SK-N-SH treated with all-trans-retinoic acid at 6 μM for 48 hours (cell line): ENCODE results near the gene L3MBTL1.

ENCODE experiments used
- ARNTL ChIP-seq: fragments of 450-650 bp; formaldehyde crosslinking; IDR thresholded peaks from 2 replicates; pipeline ENCODE4 v1.5.0; 2020; ENCODE audit warnings: low read depth, mild to moderate bottlenecking, moderate library complexity, borderline replicate concordance
- BACH2 ChIP-seq: fragments of 250-450 bp; sonication (Bioruptor Pico); IDR thresholded peaks from 2 replicates; pipeline ENCODE4 v1.9.0; 2021; ENCODE audit warnings: mild to moderate bottlenecking, borderline replicate concordance
- CREB5 ChIP-seq: fragments of 250-450 bp; sonication (Bioruptor Pico); IDR thresholded peaks from 2 replicates; pipeline ENCODE4 v1.5.1; 2020; ENCODE audit warnings: low read depth, mild to moderate bottlenecking, moderate library complexity
- ISL1 ChIP-seq: fragments of 250-450 bp; sonication (Bioruptor Pico); IDR thresholded peaks from 2 replicates; pipeline ENCODE4 v2.1.2; 2022; ENCODE audit warnings: mild to moderate bottlenecking, moderate library complexity
- PATZ1 ChIP-seq: fragments of 250-450 bp; sonication (Bioruptor Pico); IDR thresholded peaks from 2 replicates; pipeline ENCODE4 v1.8.0; 2020; ENCODE audit warnings: mild to moderate bottlenecking, moderate library complexity, borderline replicate concordance
- POU6F1 ChIP-seq: fragments of 250-450 bp; sonication (Bioruptor Pico); IDR thresholded peaks from 2 replicates; pipeline ENCODE4 v1.8.0; 2021; ENCODE audit warnings: low read depth, mild to moderate bottlenecking, moderate library complexity, borderline replicate concordance
- RARB ChIP-seq: fragments of 250-450 bp; sonication (Bioruptor Pico); IDR thresholded peaks from 2 replicates; pipeline ENCODE4 v1.8.0; 2021; ENCODE audit warnings: mild to moderate bottlenecking, moderate library complexity
- ZC3H10 ChIP-seq: fragments of 250-450 bp; sonication (Bioruptor Pico); IDR thresholded peaks from 2 replicates; pipeline ENCODE4 v1.5.1; 2021; ENCODE audit warnings: mild to moderate bottlenecking, moderate library complexity

- no peak for TF ChIP-seq CREB5 (CRISPR knock-in tag)
- no peak for TF ChIP-seq RARB (CRISPR knock-in tag)
- no peak for TF ChIP-seq ISL1 (CRISPR knock-in tag)
- TF ChIP-seq ZC3H10 (CRISPR knock-in tag) = no peak
- TF ChIP-seq ARNTL (CRISPR knock-in tag) = no peak
- no peak for TF ChIP-seq BACH2 (CRISPR knock-in tag)
- no peak for TF ChIP-seq POU6F1 (CRISPR knock-in tag)
- no peak for TF ChIP-seq PATZ1 (CRISPR knock-in tag)
Observed at GRCh38 chr20:43528258-43528875, 20.9 kb downstream of the L3MBTL1 start.
